ENCODE results near the gene HSD3B7. TPM values are rescaled to one million over a fixed set of nuclear protein-coding genes. Genes with fewer than 3 reads are reported as not detected.

Gene HSD3B7
- total RNA-seq, 4 donors from 2014 or later: 7.0 to 31.8 (median 29.6) TPM

GRCh38 chr16:30947859-30948666 lies 36.9 kb upstream of the HSD3B7 start:
- H3K27me3 ChIP-seq: no peaks in the 10 kb centered on the region
- intact Hi-C loops (cut with DNase I; ENCODE audit: low total_unique reads): no loop called here
- peak overlapping the region; percentile 70 to 100 (median 81) for H3K4me3 ChIP-seq
- H3K9me3 ChIP-seq: no peaks in the 10 kb centered on the region
- WGBS, 2 donors (ENCODE audit: low coverage in 1 of 2): 51% methylated on average over 39 of the region's 44 CpGs; no CpG with 5 or more reads in 1 of the 2 donors
- peak; percentile 81 for DNase-seq
- in situ Hi-C loops (cut with MboI; ENCODE audit: low pct_ligation_motif_present in 1 of 4, low pct_unique_long_range_greater_than_20kb in 1 of 4, low sequenced_read_pairs in 3 of 4): no loop called here
- TF ChIP-seq POLR2AphosphoS5 (IDR thresholded peaks at IDR 0.05): no peak
- TF ChIP-seq EP300 (IDR thresholded peaks at IDR 0.05; ENCODE audit: low read depth): no peak
- TF ChIP-seq POLR2A (IDR thresholded peaks at IDR 0.05): no peak
- TF ChIP-seq, protein P1, sequence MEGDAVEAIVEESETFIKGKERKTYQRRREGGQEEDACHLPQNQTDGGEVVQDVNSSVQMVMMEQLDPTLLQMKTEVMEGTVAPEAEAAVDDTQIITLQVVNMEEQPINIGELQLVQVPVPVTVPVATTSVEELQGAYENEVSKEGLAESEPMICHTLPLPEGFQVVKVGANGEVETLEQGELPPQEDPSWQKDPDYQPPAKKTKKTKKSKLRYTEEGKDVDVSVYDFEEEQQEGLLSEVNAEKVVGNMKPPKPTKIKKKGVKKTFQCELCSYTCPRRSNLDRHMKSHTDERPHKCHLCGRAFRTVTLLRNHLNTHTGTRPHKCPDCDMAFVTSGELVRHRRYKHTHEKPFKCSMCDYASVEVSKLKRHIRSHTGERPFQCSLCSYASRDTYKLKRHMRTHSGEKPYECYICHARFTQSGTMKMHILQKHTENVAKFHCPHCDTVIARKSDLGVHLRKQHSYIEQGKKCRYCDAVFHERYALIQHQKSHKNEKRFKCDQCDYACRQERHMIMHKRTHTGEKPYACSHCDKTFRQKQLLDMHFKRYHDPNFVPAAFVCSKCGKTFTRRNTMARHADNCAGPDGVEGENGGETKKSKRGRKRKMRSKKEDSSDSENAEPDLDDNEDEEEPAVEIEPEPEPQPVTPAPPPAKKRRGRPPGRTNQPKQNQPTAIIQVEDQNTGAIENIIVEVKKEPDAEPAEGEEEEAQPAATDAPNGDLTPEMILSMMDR (IDR thresholded peaks at IDR 0.05): no peak
- H3K27ac ChIP-seq: peak overlapping the region; percentile 91 to 97 (median 94)
- peaks cover 0 to 13% (median 3%) of the 10 kb centered on the region in 4 donors for H3K36me3 ChIP-seq
- H3K4me1 ChIP-seq: peaks cover 9 to 29% (median 20%) of the 10 kb centered on the region in 4 donors

DNA sequence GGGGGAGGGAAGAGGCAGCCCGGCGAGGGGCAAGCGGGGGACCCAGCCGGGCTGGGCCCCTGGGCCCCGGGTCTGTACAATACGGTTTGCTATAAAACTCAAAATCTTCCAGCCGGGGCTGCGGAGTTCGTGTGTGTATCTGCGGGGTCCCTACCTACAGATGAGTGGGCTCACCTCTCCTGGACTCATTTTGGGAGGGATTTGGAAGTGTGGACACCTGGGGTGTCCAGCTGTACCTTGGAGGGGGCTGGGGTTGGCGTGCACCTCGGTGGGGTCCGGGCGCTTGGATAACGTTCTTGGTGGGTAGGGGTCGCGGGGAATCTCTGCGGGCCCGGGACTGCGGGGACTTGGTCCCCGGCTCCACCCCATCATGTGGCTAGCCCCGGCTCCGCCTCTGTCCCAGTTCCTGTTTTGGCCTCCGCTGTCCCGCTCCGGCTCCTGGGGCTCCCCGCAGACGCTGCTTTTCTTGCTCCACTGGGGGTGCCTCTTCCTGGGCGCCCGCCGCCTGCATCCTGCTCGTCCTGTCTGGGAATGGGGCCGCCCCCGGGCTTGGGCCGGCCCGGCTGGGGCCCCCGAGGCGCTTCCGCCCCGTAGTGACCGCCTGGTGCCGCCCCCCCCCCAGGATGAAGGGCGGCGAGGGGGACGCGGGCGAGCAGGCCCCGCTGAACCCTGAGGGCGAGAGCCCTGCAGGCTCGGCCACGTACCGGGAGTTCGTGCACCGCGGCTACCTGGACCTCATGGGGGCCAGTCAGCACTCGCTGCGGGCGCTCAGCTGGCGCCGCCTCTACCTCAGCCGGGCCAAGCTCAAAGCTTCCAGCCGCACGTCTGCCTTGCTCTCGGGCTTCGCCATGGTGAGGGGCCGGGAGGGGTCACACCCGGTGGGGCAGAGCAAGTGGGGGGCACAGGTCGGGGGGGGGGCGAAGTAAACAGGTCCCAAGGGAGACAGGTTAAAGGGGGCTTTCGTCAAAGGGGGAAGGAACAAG lies 36.0 kb upstream of the HSD3B7 start, which contains the start of gene ORAI3:
TSS of gene ORAI3 (plus strand) at position 402 of the 983 bp plus-strand sequence. CDS start at position 624, 222 bp downstream.
- intact Hi-C loops (cut with DNase I; ENCODE audit: low total_unique reads) (no loop called here), in situ Hi-C loops (cut with MboI; ENCODE audit: low pct_ligation_motif_present in 1 of 4, low pct_unique_long_range_greater_than_20kb in 1 of 4, low sequenced_read_pairs in 3 of 4) (no loop called here)
- peak; percentile 81 for DNase-seq
- TF ChIP-seq POLR2A (IDR thresholded peaks at IDR 0.05) (peak; percentile 73), POLR2AphosphoS5 (IDR thresholded peaks at IDR 0.05) (peak; percentile 70 to 86 (median 86)), EP300 (IDR thresholded peaks at IDR 0.05; ENCODE audit: low read depth) (no peak)
- TF ChIP-seq, protein P1 (IDR thresholded peaks at IDR 0.05): peak in 1 of 5 experiments; percentile 8
- Histone ChIP-seq H3K4me1 (peaks cover 12 to 36% (median 23%) of the 10 kb centered on the region in 4 donors), H3K4me3 (peak within 1 kb of the TSS; percentile 70 to 100 (median 81)), H3K9me3 (no peaks in the 10 kb centered on the region), H3K27ac (peak within 1 kb of the TSS; percentile 91 to 97 (median 94)), H3K27me3 (no peaks in the 10 kb centered on the region), H3K36me3 (peaks cover 0 to 13% (median 3%) of the 10 kb centered on the region in 4 donors)
- WGBS, 2 donors (ENCODE audit: low coverage in 1 of 2): 1% methylated on average over 47 of the region's 70 CpGs; no CpG with 5 or more reads in 1 of the 2 donors

DNA sequence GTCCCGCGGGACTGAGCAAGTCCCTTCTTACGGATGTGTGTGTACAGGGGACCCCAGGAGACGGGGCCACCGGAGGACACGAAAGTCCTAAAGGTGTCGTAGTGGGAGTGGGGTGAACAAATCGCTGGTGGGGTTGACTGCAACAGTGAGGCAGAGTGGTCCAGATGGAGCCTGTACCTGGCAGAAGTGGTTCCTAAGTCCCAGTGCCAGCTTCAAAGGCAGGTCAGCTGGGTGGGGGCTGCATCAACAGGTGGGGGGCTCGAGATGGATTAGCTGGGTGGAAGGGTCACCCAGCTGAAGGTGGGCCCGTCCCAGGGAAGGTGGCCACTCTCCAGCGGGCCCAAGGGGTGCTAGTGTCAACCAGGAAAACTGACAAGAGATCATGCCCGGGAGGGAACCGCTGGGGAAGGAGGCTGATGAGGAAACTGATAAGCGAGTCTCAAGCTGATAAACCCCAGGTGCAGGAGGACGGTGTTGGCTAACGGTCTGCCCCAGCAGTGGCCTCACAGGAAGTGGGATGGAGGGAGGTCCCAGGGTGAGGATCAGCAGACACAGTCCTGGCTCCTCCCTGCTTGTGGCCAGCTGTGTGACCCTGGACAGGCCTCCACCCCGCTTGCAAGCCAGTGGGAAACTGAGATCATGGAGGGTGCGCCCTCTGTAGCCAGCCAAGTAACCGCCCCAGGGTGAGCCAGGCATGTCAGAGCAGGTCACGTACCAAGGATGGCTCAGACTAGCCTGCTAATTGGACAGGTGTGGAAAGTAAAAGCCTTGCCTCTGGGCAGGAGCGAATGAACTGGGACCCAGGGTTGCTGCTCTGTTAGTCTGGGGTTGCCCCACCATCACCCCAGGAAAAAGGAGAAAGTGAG lies 35.1 kb upstream of the HSD3B7 start:
- H3K9me3 ChIP-seq: no peaks in the 10 kb centered on the region
- intact Hi-C loops (cut with DNase I; ENCODE audit: low total_unique reads) (no loop called here), in situ Hi-C loops (cut with MboI; ENCODE audit: low pct_ligation_motif_present in 1 of 4, low pct_unique_long_range_greater_than_20kb in 1 of 4, low sequenced_read_pairs in 3 of 4) (loop anchor here in 1 of 4 donors (25.0 kb wide), 1 partner anchor 762 kb away; a partner anchor contains a TSS)
- H3K27me3 ChIP-seq: no peaks in the 10 kb centered on the region
- WGBS, 2 donors (ENCODE audit: low coverage in 1 of 2): 0 to 5% methylated on average over 7 to 21 of the region's 21 CpGs
- peaks cover 12 to 36% (median 23%) of the 10 kb centered on the region in 4 donors for H3K4me1 ChIP-seq
- TF ChIP-seq, protein P1 (IDR thresholded peaks at IDR 0.05): no peak
- TF ChIP-seq POLR2AphosphoS5 (IDR thresholded peaks at IDR 0.05) (peak; percentile 80 to 92 (median 86)), POLR2A (IDR thresholded peaks at IDR 0.05) (peak; percentile 78)
- H3K36me3 ChIP-seq: peaks cover 0 to 4% (median 0%) of the 10 kb centered on the region in 4 donors
- H3K4me3 ChIP-seq: peak overlapping the region; percentile 70 to 100 (median 81)
- DNase-seq: peak; percentile 84
- H3K27ac ChIP-seq: peak overlapping the region; percentile 91 to 97 (median 94)
